ENCODE results near the gene CUX1.
A peak's percentile ranks its signal among the peaks of the same experiment; 100 is the strongest.

The CUX1 gene

DNA sequence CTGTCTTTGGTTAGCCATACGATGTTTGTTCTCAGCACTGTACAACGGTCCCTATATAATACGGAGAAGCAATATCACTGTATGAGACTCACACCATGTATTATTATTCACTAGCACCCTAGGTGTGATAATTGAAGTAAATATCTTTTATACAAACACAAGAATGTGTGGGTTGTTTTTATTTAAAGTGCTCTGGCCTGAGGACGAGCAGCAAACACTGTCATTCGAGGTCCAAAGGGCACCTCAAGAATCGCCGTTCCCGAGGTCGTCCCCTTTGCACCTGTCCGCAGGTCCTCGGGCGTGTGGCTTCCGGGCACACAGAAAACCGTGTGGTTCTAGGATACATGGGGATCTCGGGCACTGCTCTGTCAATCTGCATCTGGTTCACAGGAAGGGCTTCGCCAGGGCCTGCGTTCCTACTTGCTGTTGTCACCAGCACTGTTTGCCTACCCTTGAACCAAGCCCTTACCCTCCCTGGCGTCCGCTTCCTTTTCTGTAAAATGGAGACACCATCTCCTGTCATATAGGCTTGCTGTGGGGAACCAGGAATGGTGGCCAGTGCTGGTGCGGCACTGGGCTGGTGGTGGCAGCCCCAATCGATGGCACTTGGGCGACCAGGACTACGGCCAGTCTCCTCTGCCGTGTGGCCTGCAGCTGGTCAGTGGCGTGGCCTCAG is 440.8 kb downstream of the CUX1 start (continued):
- TF ChIP-seq, protein P1, sequence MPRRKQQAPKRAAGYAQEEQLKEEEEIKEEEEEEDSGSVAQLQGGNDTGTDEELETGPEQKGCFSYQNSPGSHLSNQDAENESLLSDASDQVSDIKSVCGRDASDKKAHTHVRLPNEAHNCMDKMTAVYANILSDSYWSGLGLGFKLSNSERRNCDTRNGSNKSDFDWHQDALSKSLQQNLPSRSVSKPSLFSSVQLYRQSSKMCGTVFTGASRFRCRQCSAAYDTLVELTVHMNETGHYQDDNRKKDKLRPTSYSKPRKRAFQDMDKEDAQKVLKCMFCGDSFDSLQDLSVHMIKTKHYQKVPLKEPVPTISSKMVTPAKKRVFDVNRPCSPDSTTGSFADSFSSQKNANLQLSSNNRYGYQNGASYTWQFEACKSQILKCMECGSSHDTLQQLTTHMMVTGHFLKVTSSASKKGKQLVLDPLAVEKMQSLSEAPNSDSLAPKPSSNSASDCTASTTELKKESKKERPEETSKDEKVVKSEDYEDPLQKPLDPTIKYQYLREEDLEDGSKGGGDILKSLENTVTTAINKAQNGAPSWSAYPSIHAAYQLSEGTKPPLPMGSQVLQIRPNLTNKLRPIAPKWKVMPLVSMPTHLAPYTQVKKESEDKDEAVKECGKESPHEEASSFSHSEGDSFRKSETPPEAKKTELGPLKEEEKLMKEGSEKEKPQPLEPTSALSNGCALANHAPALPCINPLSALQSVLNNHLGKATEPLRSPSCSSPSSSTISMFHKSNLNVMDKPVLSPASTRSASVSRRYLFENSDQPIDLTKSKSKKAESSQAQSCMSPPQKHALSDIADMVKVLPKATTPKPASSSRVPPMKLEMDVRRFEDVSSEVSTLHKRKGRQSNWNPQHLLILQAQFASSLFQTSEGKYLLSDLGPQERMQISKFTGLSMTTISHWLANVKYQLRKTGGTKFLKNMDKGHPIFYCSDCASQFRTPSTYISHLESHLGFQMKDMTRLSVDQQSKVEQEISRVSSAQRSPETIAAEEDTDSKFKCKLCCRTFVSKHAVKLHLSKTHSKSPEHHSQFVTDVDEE (CRISPR knock-in tag; IDR thresholded peaks at IDR 0.05) = no peak

DNA sequence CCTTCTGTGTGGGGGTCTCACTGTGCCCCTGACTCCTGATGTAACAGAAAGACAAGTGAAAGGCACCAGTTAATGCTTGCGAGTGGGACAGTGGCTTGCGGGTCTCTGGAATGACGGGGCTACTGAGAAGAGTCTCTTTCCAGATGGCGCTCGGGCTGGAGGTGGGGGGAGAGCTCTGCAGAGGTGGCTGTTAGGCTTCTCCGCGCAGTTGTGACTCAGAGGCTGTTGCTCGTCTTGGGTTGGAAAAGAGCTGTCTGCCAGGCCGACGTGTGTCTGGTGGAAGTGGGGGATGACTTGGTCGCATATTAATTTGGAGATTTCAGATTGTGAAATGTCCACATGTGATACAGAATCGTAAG is 441.3 kb downstream of the CUX1 start:
- TF ChIP-seq TCF4 (CRISPR knock-in tag; IDR thresholded peaks at IDR 0.05; ENCODE audit: borderline replicate concordance) = 0 out of 2 replicates have a peak, but pooled peaks have one; percentile 24
- TF ChIP-seq, protein P2, sequence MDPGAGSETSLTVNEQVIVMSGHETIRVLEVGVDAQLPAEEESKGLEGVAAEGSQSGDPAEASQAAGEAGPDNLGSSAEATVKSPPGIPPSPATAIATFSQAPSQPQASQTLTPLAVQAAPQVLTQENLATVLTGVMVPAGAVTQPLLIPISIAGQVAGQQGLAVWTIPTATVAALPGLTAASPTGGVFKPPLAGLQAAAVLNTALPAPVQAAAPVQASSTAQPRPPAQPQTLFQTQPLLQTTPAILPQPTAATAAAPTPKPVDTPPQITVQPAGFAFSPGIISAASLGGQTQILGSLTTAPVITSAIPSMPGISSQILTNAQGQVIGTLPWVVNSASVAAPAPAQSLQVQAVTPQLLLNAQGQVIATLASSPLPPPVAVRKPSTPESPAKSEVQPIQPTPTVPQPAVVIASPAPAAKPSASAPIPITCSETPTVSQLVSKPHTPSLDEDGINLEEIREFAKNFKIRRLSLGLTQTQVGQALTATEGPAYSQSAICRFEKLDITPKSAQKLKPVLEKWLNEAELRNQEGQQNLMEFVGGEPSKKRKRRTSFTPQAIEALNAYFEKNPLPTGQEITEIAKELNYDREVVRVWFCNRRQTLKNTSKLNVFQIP (CRISPR knock-in tag; IDR thresholded peaks at IDR 0.05; ENCODE audit: borderline replicate concordance, low read depth) = no peak
- peak; percentile 75 for ATAC-seq

DNA sequence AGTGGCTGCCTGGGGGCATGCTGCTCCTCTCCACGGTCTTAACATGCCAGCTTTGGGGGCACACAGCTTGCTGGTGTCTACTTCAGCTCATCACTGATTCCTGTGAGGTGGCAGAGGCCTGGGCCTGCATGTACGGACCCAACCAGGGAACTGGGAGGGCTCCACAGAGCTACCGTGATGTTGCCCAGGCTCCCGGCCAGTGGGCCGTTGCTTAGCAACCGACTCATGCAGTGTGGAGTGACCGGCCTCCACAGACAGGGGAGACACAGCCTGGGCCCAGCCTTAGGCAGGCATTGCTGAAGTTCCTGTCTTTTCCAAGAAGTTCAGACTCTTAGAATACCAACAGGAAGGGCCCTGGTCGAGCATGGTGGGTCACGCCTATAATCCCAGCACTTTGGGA is 443.4 kb downstream of the CUX1 start:
- TF ChIP-seq, protein P1 (CRISPR knock-in tag; IDR thresholded peaks at IDR 0.05) = peak; percentile 69
- TF ChIP-seq TCF4 (CRISPR knock-in tag; IDR thresholded peaks at IDR 0.05; ENCODE audit: borderline replicate concordance) (0 out of 2 replicates have a peak, but pooled peaks have one; percentile 26), ZNF70 (CRISPR knock-in tag; IDR thresholded peaks at IDR 0.05) (no peak)
- ATAC-seq = peak; percentile 84

DNA sequence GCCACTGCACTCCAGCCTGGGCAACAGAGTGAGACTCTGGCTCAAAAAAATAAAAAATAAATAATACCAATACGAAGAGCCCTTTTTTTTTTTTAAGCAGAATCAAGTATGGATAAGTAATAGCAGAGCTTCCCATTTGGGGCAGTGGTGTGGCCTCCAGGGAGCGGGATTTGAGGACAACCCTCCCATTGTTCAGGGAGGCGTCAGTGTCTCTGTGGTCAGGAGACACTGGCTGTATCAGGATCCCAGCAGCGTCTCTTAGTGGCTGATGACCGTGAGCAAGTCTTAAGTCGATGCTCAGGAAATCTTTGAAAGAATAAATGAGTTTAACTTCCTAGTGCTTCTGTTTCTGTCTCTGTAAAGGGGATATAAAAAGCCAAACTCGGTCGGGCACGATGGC is 444.0 kb downstream of the CUX1 start:
- TF ChIP-seq ARNTL (CRISPR knock-in tag; IDR thresholded peaks at IDR 0.05; ENCODE audit: borderline replicate concordance, low read depth) (no peak), PPARA (CRISPR knock-in tag; IDR thresholded peaks at IDR 0.05; ENCODE audit: borderline replicate concordance) (no peak), ZFP3 (CRISPR knock-in tag; IDR thresholded peaks at IDR 0.05) (no peak), ZNF70 (CRISPR knock-in tag; IDR thresholded peaks at IDR 0.05) (no peak), SNAI2 (CRISPR knock-in tag; IDR thresholded peaks at IDR 0.05) (no peak), ZFP30 (CRISPR knock-in tag; IDR thresholded peaks at IDR 0.05) (no peak), CSDC2 (CRISPR knock-in tag; IDR thresholded peaks at IDR 0.05) (no peak), ISL1 (CRISPR knock-in tag; IDR thresholded peaks at IDR 0.05) (no peak)
- TF ChIP-seq, protein P2 (CRISPR knock-in tag; IDR thresholded peaks at IDR 0.05; ENCODE audit: borderline replicate concordance, low read depth) = no peak
- TF ChIP-seq, protein P3, sequence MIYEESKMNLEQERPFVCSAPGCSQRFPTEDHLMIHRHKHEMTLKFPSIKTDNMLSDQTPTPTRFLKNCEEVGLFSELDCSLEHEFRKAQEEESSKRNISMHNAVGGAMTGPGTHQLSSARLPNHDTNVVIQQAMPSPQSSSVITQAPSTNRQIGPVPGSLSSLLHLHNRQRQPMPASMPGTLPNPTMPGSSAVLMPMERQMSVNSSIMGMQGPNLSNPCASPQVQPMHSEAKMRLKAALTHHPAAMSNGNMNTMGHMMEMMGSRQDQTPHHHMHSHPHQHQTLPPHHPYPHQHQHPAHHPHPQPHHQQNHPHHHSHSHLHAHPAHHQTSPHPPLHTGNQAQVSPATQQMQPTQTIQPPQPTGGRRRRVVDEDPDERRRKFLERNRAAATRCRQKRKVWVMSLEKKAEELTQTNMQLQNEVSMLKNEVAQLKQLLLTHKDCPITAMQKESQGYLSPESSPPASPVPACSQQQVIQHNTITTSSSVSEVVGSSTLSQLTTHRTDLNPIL (CRISPR knock-in tag; IDR thresholded peaks at IDR 0.05; ENCODE audit: low read depth) = no peak
- TF ChIP-seq, protein P4, sequence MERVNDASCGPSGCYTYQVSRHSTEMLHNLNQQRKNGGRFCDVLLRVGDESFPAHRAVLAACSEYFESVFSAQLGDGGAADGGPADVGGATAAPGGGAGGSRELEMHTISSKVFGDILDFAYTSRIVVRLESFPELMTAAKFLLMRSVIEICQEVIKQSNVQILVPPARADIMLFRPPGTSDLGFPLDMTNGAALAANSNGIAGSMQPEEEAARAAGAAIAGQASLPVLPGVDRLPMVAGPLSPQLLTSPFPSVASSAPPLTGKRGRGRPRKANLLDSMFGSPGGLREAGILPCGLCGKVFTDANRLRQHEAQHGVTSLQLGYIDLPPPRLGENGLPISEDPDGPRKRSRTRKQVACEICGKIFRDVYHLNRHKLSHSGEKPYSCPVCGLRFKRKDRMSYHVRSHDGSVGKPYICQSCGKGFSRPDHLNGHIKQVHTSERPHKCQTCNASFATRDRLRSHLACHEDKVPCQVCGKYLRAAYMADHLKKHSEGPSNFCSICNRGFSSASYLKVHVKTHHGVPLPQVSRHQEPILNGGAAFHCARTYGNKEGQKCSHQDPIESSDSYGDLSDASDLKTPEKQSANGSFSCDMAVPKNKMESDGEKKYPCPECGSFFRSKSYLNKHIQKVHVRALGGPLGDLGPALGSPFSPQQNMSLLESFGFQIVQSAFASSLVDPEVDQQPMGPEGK (CRISPR knock-in tag; IDR thresholded peaks at IDR 0.05; ENCODE audit: borderline replicate concordance) = no peak
- TF ChIP-seq, protein P1 (CRISPR knock-in tag; IDR thresholded peaks at IDR 0.05) = no peak
- TF ChIP-seq, protein P5, sequence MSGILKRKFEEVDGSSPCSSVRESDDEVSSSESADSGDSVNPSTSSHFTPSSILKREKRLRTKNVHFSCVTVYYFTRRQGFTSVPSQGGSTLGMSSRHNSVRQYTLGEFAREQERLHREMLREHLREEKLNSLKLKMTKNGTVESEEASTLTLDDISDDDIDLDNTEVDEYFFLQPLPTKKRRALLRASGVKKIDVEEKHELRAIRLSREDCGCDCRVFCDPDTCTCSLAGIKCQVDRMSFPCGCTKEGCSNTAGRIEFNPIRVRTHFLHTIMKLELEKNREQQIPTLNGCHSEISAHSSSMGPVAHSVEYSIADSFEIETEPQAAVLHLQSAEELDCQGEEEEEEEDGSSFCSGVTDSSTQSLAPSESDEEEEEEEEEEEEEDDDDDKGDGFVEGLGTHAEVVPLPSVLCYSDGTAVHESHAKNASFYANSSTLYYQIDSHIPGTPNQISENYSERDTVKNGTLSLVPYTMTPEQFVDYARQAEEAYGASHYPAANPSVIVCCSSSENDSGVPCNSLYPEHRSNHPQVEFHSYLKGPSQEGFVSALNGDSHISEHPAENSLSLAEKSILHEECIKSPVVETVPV (CRISPR knock-in tag; IDR thresholded peaks at IDR 0.05) = no peak

More for the DNA sequence above, 444.0 kb downstream of the CUX1 start:
- ATAC-seq = no peak

Measured in SK-N-SH treated with all-trans-retinoic acid at 6 μM for 48 hours (cell line).